LoVo (cell line): ENCODE measurements around the gene CCDC146.
"Not testable (repeated sequence)": the region's sequence is repeated elsewhere in the genome, so short reads cannot be mapped to it uniquely, and the experiment has no call there.

Source experiments
- DNase-seq: peaks from one replicate; pipeline ENCODE4 v3.0.0-alpha.2; 2016; ENCODE audit warnings: low spot score

The CCDC146 gene

DNA sequence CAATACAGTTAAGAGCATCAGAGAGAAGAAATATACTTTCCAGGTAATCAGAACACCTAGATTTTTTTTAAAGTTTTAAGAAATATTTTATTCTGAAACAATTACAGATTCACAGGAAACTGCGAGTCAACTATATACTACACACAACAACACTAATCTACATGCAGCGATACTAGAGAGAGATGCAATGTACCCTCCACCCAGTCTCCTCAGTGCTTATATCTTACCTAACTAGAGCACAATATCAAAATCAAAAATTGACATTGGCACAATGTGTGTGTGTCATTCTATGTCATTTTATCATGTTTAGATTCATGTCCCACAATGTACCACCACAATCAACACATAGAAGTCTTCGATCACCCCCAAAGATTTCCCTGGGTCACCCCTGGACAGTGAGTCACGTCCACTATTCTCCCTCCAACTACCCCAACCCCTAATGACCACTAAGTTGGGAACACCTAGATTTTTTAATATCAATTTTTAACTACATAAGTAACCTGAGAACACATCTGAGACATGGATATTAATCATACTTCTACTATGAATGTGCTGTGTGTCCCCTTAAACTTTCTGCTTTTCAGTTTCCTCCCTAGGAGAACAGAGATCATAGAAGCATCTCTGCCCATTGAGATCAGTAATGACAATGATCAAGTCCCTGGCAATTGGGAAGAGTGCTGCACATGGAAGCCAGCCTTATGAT lies 207.2 kb downstream of the CCDC146 start:
- no peak for DNase-seq

DNA sequence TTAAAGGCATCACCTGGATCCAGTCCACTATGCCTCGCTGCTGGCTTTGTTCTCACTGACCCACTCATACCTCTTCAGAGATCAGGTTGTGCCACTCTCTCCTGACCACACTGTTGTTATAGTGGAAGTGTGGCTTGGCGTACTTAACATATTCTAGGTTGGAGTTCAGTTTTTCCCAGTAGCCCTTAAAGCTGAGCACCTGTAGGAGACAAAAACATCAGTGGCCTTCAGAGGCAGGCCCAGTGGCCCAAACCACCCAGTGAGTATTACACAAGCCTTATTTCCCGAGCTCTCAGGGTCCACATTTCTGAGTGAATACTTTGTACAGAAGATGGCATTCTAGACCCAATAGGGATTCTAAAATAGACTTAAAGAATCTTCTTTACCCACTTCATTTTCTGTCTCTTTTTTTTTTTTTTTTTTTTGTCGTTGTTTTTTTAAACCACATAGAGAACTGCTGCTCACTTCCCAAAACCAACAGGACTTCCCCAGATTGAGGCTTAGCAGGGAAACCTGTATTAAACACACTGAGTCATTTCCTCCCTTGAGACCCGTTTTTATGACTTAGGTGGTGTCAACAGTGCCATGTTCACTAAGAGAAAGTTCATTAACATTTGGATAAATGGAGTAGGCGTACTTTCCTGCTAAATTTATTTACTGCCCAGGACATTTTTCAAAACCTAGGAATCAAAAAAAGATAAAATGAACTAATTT lies 207.9 kb downstream of the CCDC146 start:
- DNase-seq, result peak; percentile 73

DNA sequence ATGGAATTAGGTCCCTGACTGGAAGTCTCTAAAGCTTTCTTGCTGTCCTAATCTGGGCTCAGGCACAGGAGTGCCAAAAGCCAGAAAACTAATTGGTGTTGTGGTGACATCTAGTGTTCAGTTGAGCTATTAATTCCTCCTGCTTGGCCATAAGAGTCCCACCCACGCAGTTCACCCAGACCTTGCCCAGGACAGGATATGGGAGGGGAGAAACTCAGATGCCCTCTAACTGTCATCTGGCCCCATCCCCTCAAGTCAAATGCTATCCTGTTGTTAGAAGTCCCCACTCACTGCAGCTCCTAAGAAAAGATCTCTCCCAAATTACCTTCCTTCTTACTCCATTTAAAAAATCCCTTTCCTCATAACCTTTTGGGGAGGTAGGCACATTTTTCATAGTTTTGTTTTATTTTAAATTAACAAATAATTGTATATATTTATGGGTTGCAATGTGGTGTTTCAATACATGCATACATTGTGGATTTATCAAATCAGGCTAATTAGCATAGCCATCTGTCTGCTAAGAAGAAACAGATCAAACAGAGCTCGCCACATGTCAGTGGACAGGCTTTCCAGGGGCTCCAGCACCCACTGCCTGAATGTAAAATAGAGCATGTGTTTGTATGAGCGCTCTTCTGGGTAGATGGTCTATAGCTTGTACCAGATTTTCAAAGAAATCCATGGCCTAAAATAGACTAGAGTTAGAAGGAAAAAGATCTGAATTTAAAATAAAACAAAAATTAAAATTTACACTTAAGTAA lies 209.7 kb downstream of the CCDC146 start:
- DNase-seq, result peak; percentile 85

DNA sequence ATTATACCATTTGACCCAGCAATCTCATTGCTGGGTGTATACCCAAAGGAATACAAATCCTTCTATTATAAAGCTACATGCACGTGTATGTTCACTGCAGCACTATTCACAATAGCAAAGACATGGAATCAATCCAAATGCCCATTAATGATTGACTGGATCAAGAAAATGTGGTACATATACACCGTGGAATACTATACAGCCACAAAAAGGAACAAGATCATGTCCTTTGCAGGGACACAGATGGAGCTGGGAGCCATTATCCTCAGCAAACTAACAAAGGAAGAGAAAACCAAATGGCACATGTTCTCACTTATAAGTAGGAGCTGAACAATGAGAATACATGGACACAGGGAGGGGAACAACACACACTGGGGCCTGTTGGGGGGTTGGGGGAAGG lies 211.6 kb downstream of the CCDC146 start:
- DNase-seq, result not testable (repeated sequence)

DNA sequence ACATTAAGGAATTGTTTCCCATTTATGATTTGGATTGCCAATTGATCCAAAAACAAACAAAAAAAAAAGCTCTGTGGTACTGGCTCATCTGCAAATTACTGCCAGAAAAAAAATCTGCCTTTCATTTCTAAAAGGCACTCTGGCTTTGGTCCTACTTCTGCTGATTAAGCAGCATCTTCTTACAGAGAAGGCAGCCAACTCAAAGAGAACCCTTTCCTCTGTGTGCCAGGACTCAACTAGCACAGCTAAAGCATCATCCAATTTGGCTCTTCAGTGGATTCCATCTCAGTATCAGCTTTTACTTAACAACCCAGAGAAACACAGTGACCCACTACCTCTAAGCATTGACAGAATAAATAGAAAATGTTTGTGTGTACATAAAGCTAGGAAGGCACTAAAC lies 213.2 kb downstream of the CCDC146 start:
- no peak for DNase-seq

DNA sequence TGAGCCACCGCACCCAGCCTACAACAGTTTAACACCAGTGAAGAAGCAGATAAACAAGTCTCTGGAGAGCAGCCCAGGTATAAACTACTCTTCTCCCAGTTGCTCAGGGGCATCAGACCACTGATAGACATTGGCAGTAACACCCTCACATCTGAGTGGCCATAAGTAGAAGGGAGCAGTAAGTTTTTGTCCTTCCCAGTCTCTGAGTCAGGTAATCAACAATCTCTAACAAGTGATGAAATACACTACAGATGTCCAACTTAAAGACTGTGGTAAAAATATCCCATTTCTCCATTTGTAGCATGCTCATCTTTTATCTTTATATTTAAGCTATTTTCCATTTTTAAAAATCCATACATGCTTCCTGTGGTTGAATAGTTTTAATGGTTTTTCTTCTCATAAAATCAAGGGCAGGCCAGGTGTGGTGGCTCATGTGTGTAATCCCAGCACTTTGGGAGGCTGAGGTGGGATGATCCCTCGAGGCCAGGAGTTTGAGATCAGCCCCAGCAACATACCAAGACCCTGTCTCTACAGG lies 215.1 kb downstream of the CCDC146 start:
- DNase-seq, result no peak

DNA sequence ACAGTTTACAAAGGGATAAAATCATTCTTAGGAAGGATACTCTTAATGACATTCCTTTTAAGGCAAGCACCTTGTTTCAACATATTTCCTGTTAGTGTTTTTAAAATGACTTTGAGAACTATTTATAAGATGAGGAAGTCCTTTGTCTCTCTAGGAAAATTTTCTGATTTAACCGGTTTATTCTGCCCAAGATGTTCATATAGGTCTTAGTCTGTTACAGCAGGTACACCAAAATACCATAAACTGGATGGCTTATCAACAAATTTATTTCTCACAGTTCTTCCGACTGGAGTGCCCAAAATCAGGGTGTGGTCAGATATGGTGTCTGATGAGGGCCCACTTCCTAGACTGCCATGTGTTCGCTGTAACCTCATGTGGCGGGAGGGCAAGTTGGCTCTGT lies 215.8 kb downstream of the CCDC146 start:
- no peak for DNase-seq

DNA sequence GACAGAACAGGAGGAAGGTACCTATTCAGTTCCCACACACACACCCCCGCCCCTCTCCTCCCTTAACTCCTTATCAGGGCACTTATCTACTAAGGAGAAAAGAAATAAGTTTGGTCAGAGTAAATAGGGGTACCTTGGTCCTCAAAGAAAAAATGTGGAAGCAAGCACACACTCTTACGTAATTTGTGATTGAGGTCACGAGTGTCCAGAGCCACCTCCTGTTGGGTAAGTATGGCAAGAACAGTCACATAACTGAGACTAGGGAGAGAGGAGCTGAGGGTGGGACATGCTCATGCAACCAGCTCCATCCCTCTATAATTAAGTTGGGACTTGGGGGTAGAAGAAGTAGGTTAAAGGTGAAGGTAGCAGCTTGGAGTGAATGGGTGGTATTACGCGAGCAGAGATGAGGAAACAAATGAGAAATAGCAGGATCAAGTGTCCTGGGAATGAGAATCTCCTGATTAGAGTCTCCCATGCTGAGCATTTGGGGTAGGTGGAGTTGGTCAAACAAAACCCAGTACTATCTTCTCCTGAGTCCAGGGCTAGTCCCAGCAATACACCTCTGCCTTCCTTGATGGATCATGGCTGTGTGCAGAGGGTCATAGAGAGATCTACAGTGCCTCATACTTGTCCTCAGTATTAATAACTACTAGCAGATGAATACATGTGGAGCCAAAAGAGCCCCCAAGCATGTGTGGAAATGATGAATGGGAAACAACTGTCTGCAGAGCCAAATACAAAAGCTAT lies 216.6 kb downstream of the CCDC146 start:
- DNase-seq, result no peak

DNA sequence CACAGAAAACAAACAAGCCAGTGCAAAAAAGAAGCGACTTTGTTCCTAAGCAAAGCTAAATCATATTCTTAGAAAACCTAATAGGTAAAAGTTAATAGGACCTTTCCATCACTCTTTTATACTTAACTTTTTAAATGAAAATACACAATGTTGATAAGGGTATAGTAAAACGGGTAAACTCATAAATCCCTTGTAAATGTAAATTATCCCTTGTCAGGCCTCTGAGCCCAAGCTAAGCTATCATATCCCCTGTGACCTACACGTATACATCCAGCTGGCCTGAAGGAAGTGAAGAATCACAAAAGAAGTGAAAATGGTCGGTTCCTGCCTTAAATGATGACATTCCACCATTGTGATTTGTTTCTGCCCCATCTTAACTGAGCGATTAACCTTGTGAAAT lies 217.3 kb downstream of the CCDC146 start:
- no peak for DNase-seq
